SK-N-MC (cell line): ENCODE results near the gene RIOX2.

Experiments used
- EZH2 ChIP-seq: fragments of 200-600 bp; sonication (generic); IDR thresholded peaks from one replicate; pipeline ENCODE4 v1.6.1; 2017; ENCODE audit warnings: antibody characterized with exemption
- POLR2AphosphoS5 ChIP-seq: IDR thresholded peaks from 2 replicates; pipeline ENCODE4 v1.6.1; 2012; ENCODE audit warnings: mild to moderate bottlenecking, low read depth, low read length, borderline replicate concordance

GRCh38 chr3:97914388-97914787 lies 57.8 kb downstream of the RIOX2 start:
- TF ChIP-seq POLR2AphosphoS5 (no peak), EZH2 (no peak)
